GM12878 (cell line): ENCODE measurements around the gene SAMD7. TPM values are rescaled to one million over a fixed set of nuclear protein-coding genes. Genes with fewer than 3 reads are reported as not detected.
A peak's percentile ranks its signal among the peaks of the same experiment; 100 is the strongest.

Source experiments
- ATAC-seq: fragments of 200-7000 bp; cut with Tn5 transposase; 3 replicates; pipeline ENCODE4 v1.9.1; 2020; ENCODE audit warnings: mild to moderate bottlenecking, moderate library complexity
- BruUV-seq: library from RNA; stranded (reverse); fragments of 400-500 nt; replicated peaks from 2 replicates; lab custom pipeline; 2021; lab: Mats Ljungman, UMichigan
- CTCF ChIA-PET: fragments of 300-600 bp; sonication (Branson Sonifier 250); formaldehyde crosslinking; extraction: SDS; loops from one replicate; lab custom pipeline; 2021; ENCODE audit warnings: inconsistent platforms; lab: Yijun Ruan, JAX
- POLR2A ChIA-PET: fragments of 350-600 bp; formaldehyde crosslinking; extraction: SDS; loops from one replicate; lab custom pipeline; 2021; ENCODE audit warnings: inconsistent platforms; lab: Charles Lee
- RAD21 ChIA-PET: fragments of 300-600 bp; sonication (Branson Sonifier 250); formaldehyde crosslinking; loops from one replicate; lab custom pipeline; 2023; ENCODE audit warnings: antibody characterized with exemption; ENCODE audit not compliant: unreplicated experiment; lab: Charles Lee
- SMC1A ChIA-PET: fragments of 300-600 bp; sonication (Branson Sonifier 250); formaldehyde crosslinking; loops from one replicate; lab custom pipeline; 2023; ENCODE audit not compliant: unreplicated experiment, uncharacterized antibody; lab: Charles Lee
- DNase-seq: peaks from one replicate; pipeline ENCODE4 v3.0.0-alpha.2; 2011; ENCODE audit warnings: low read depth, low spot score
- FAIRE-seq: peaks from 3 replicates; lab custom pipeline; 2011; peaks lifted over from hg19 to GRCh38; lab: Jason Lieb, UNC
- H2AFZ ChIP-seq: 2 replicates; pipeline ENCODE4 v1.6.0; 2011; ENCODE audit warnings: low read depth, low read length, control low read depth; ENCODE audit not compliant: control insufficient read depth
- H3K27ac ChIP-seq: 2 replicates; pipeline ENCODE4 v1.5.1; 2011; ENCODE audit warnings: control low read depth; ENCODE audit not compliant: control insufficient read depth, insufficient read depth
- H3K27me3 ChIP-seq, 2 experiments: replicated peaks in 1 of 2; 2 replicates each; pipeline versions ENCODE4 v1.6.0 to v1.6.1; 2011; ENCODE audit warnings: low read length in 1 of 2; ENCODE audit not compliant: control insufficient read depth in 2 of 2, insufficient read depth in 2 of 2
- H3K36me3 ChIP-seq, 2 experiments: 2 replicates each; pipeline ENCODE4 v1.5.1; 2011; ENCODE audit warnings: low read length in 1 of 2; ENCODE audit not compliant: control insufficient read depth in 2 of 2, insufficient read depth in 2 of 2
- H3K4me1 ChIP-seq: 2 replicates; pipeline ENCODE4 v1.6.1; 2011; ENCODE audit warnings: mild to moderate bottlenecking, low read length, moderate library complexity, mixed read lengths; ENCODE audit not compliant: control insufficient read depth, insufficient read depth
- H3K4me2 ChIP-seq: 2 replicates; pipeline ENCODE4 v1.6.0; 2011; ENCODE audit warnings: control low read depth; ENCODE audit not compliant: control insufficient read depth, insufficient read depth
- H3K4me3 ChIP-seq: fragments of 200-600 bp; sonication (generic); 2 replicates; pipeline ENCODE4 v1.5.1; 2016
- H3K79me2 ChIP-seq: 2 replicates; pipeline ENCODE4 v1.6.0; 2011; ENCODE audit warnings: low read length; ENCODE audit not compliant: control insufficient read depth, insufficient read depth
- H3K9ac ChIP-seq: 2 replicates; pipeline ENCODE4 v1.8.0; 2011; ENCODE audit warnings: low read length, control low read depth, mixed read lengths; ENCODE audit not compliant: control insufficient read depth, insufficient read depth
- H3K9me3 ChIP-seq: replicated peaks from 3 replicates; pipeline ENCODE4 v1.5.1; 2011; ENCODE audit warnings: mild to moderate bottlenecking, low read length; ENCODE audit not compliant: control insufficient read depth, insufficient read depth
- H4K20me1 ChIP-seq: 2 replicates; pipeline ENCODE4 v1.6.0; 2011; ENCODE audit not compliant: control insufficient read depth, insufficient read depth
- CEBPZ ChIP-seq: fragments of 150-350 bp; IDR thresholded peaks from 2 replicates; pipeline ENCODE4 v1.6.1; 2016; ENCODE audit warnings: low read depth, low read length
- CHD4 ChIP-seq: fragments of 200-600 bp; sonication (generic); IDR thresholded peaks from 2 replicates; pipeline ENCODE4 v1.6.1; 2016; ENCODE audit warnings: mild to moderate bottlenecking
- ELK1 ChIP-seq: IDR thresholded peaks from 2 replicates; pipeline ENCODE4 v1.6.1; 2012; ENCODE audit warnings: low read depth, low read length, improper control_type of control experiment
- LARP7 ChIP-seq: fragments of 450-650 bp; IDR thresholded peaks from 2 replicates; pipeline ENCODE4 v1.6.1; 2017; ENCODE audit warnings: mild to moderate bottlenecking
- MAX ChIP-seq: IDR thresholded peaks from 2 replicates; pipeline ENCODE4 v1.6.1; 2012; ENCODE audit warnings: low read depth, low read length, improper control_type of control experiment
- MEF2B ChIP-seq: fragments of 450-650 bp; IDR thresholded peaks from 2 replicates; pipeline ENCODE4 v1.6.1; 2018; ENCODE audit warnings: mild to moderate bottlenecking, moderate library complexity; ENCODE audit not compliant: partially characterized antibody, poor library complexity, severe bottlenecking
- MTA2 ChIP-seq: fragments of 450-650 bp; IDR thresholded peaks from 2 replicates; pipeline ENCODE4 v1.6.1; 2016; ENCODE audit warnings: low read depth, mild to moderate bottlenecking, moderate library complexity
- MXI1 ChIP-seq: fragments of 150-350 bp; IDR thresholded peaks from 2 replicates; pipeline ENCODE4 v1.6.1; 2011; ENCODE audit warnings: low read depth, mild to moderate bottlenecking, inconsistent platforms, low read length, improper control_type of control experiment
- NR2C2 ChIP-seq: IDR thresholded peaks from 2 replicates; pipeline ENCODE4 v1.6.1; 2011; ENCODE audit warnings: borderline replicate concordance, low read depth; ENCODE audit not compliant: control insufficient read depth, insufficient read length
- NRF1 ChIP-seq: conservative IDR thresholded peaks from 2 replicates; pipeline ENCODE4 v1.6.1; 2011; ENCODE audit warnings: mild to moderate bottlenecking, low read depth, low read length, improper control_type of control experiment
- PBX3 ChIP-seq: IDR thresholded peaks from 2 replicates; pipeline ENCODE4 v1.6.1; 2011; ENCODE audit warnings: mild to moderate bottlenecking, low read depth, low read length, moderate library complexity; ENCODE audit not compliant: insufficient replicate concordance
- RCOR1 ChIP-seq: conservative IDR thresholded peaks from 2 replicates; pipeline ENCODE4 v1.6.1; 2012; ENCODE audit warnings: low read depth, low read length, improper control_type of control experiment
- RUNX3 ChIP-seq: IDR thresholded peaks from 2 replicates; pipeline ENCODE4 v1.6.1; 2012; ENCODE audit warnings: low read length, inconsistent platforms
- SIN3A ChIP-seq: IDR thresholded peaks from 2 replicates; pipeline ENCODE4 v1.6.1; 2012; ENCODE audit warnings: low read depth, low read length, improper control_type of control experiment
- TCF7 ChIP-seq: IDR thresholded peaks from 2 replicates; pipeline ENCODE4 v1.6.1; 2014; ENCODE audit warnings: antibody characterized with exemption, borderline replicate concordance
- ZNF24 ChIP-seq: fragments of 450-650 bp; IDR thresholded peaks from 2 replicates; pipeline ENCODE4 v1.6.1; 2017; ENCODE audit warnings: antibody characterized with exemption, mild to moderate bottlenecking
- ZNF384 ChIP-seq: IDR thresholded peaks from 2 replicates; pipeline ENCODE4 v1.6.1; 2012; ENCODE audit warnings: low read depth, mild to moderate bottlenecking, low read length, improper control_type of control experiment, borderline replicate concordance
- WGBS: methylation state at CpG from one replicate; pipeline ENCODE4 v1.1.6; 2016; ENCODE audit warnings: low lambda C conversion rate; ENCODE audit not compliant: insufficient replicate concordance, insufficient coverage; ENCODE audit errors: missing lambda C conversion rate; 5-methylcytosine and 5-hydroxymethylcytosine counted together
- in situ Hi-C: fragments of 300-500 bp; cut with MboI; formaldehyde crosslinking; loops from 9 replicates; pipeline ENCODE4 v1.14.3; 2018; ENCODE audit warnings: mixed read lengths
- intact Hi-C: fragments of 100-400 bp; cut with micrococcal nuclease; formaldehyde crosslinking; loops from one replicate; pipeline ENCODE4 v1.14.2; 2022; ENCODE audit not compliant: unreplicated experiment
- polyA plus RNA-seq, 11 experiments: library from polyadenylated mRNA; depleted of rRNA in 4 of 11; unstranded in 6 of 11; stranded (reverse) in 5 of 11; fragments of >200 nt; fragmentation: Nextera tagmentation in 4 of 11; fragmentation: Illumina TruSeq in 1 of 11; extraction: Ambion mirVana in 4 of 11; extraction: Trizol in 1 of 11; gene quantifications; 1 replicate in 1 of 11; 2 replicates in 10 of 11; pipeline versions ENCODE4 v1.2.1 to v1.2.3, GENCODE V29; 2011 to 2016; ENCODE audit warnings: inconsistent platforms in 2 of 11, missing spikeins in 2 of 11, low read depth in 1 of 11
- total RNA-seq, 4 experiments: library from RNA; depleted of rRNA in 3 of 4; stranded (reverse); fragments of >200 nt in 3 of 4; fragmentation: Illumina TruSeq in 1 of 4; extraction: Trizol in 1 of 4; gene quantifications; 2 replicates each; pipeline versions ENCODE4 v1.2.1 to v1.2.3, GENCODE V29; 2013 to 2021

The SAMD7 gene
- total and polyA plus RNA-seq, 10 of the 15 experiments (the other 5 are each of a cell fraction or from before 2014, with no cell fraction given): 0.03 to 0.11 (median 0.07) TPM; not detected in 3

- CTCF ChIA-PET: interaction anchor here (1.0 to 2.7 kb wide), 2 partner anchors 14 to 27 kb away, joined by 3 to 12 read pairs; partner anchors contain the start of gene SEC62
- 0% methylated on average over 6 of the region's 6 CpGs for WGBS
- TF ChIP-seq TCF7: peak; percentile 63; the same call in 1 of the 2 replicates
- TF ChIP-seq ELK1: no peak
- TF ChIP-seq RCOR1: 0 out of 2 replicates have a peak, but pooled peaks have one; percentile 72
- TF ChIP-seq SIN3A: no peak
- no peak for TF ChIP-seq MAX
- TF ChIP-seq NR2C2: no peak
- TF ChIP-seq RUNX3: peak; percentile 83
- TF ChIP-seq ZNF24: no peak; the same call in 1 of the 2 replicates
- TF ChIP-seq CHD4: no peak
- TF ChIP-seq PBX3: no peak
- TF ChIP-seq MEF2B: peak; percentile 96
- no peak for TF ChIP-seq ZNF384
- peak; percentile 95 for TF ChIP-seq MTA2
- no peak for TF ChIP-seq CEBPZ
- TF ChIP-seq NRF1: no peak
- TF ChIP-seq MXI1: no peak
- TF ChIP-seq LARP7: no peak
Measured at GRCh38 chr3:169940470-169941181, 29.3 kb downstream of the SAMD7 start.

More at GRCh38 chr3:169940470-169941181, 29.3 kb downstream of the SAMD7 start:
- FAIRE-seq: peak; percentile 89
- Histone ChIP-seq H4K20me1 (no peaks in the 10 kb centered on the region), H3K9ac (peak overlapping the region; percentile 78), H2AFZ (peak overlapping the region; percentile 39), H3K4me1 (peaks cover 43% of the 10 kb centered on the region), H3K4me3 (peak overlapping the region; percentile 45), H3K4me2 (peak overlapping the region; percentile 70), H3K27ac (peak overlapping the region; percentile 99), H3K9me3 (no peaks in the 10 kb centered on the region; the same call in 2 of the 3 replicates), H3K36me3 (no peaks in the 10 kb centered on the region), H3K79me2 (no peaks in the 10 kb centered on the region; the same call in 1 of the 2 replicates), H3K27me3 (no peaks in the 10 kb centered on the region)
- POLR2A ChIA-PET: interaction anchor here (0.5 to 3.3 kb wide), 4 partner anchors 8 to 168 kb away, joined by 3 to 24 read pairs (median 5); partner anchors contain the start of gene SEC62
- intact Hi-C loops: no loop called here
- SMC1A ChIA-PET: interaction anchor here (1.4 to 14.2 kb wide), 5 partner anchors 8 to 27 kb away, joined by 13 to 174 read pairs (median 24); partner anchors contain the start of gene SEC62
- in situ Hi-C loops: no loop called here
- TSS peak; percentile 82 for BruUV-seq
- RAD21 ChIA-PET: interaction anchor here (0.8 to 13.6 kb wide), 5 partner anchors 8 to 26 kb away, joined by 3 to 123 read pairs (median 4); partner anchors contain the start of gene SEC62
- DNase-seq: peak; percentile 87
- ATAC-seq: peak; percentile 86
